PC-9 (cell line): ENCODE results near the gene LEKR1.

Experiments
- CTCF ChIP-seq: fragments of 200-600 bp; sonication (generic); conservative IDR thresholded peaks from 2 replicates; pipeline ENCODE4 v1.6.1; 2017; ENCODE audit warnings: mixed run types, antibody characterized with exemption, mild to moderate bottlenecking, moderate library complexity
- EZH2 ChIP-seq: fragments of 200-600 bp; sonication (generic); IDR thresholded peaks from 2 replicates; pipeline ENCODE4 v1.8.0; 2017; ENCODE audit warnings: antibody characterized with exemption, low read depth

- TF ChIP-seq CTCF (no peak), EZH2 (no peak)
Measured at GRCh38 chr3:156948402-156949210, 122.5 kb downstream of the LEKR1 start.
